ENCODE data around the gene EFCAB8.

- TF ChIP-seq CTCF (IDR thresholded peaks at IDR 0.05; ENCODE audit: low read depth, low read length, poor library complexity, severe bottlenecking): no peak
- TF ChIP-seq EZH2phosphoT487 (IDR thresholded peaks at IDR 0.05; ENCODE audit: borderline replicate concordance, low read length): no peak
Observed at GRCh38 chr20:32995802-32996201, 137.1 kb downstream of the EFCAB8 start.
